GM18867 (cell line): ENCODE results near the gene GATA3.

ENCODE experiments used
- ATAC-seq: cut with Tn5 transposase; IDR thresholded peaks from one replicate; pipeline ENCODE4 v1.9.1; 2021; ENCODE audit warnings: mild to moderate bottlenecking, moderate library complexity; ENCODE audit not compliant: unreplicated experiment

The GATA3 gene

GRCh38 chr10:8037941-8038894 is 16.3 kb upstream of the GATA3 start:
- ATAC-seq, result no peak

DNA sequence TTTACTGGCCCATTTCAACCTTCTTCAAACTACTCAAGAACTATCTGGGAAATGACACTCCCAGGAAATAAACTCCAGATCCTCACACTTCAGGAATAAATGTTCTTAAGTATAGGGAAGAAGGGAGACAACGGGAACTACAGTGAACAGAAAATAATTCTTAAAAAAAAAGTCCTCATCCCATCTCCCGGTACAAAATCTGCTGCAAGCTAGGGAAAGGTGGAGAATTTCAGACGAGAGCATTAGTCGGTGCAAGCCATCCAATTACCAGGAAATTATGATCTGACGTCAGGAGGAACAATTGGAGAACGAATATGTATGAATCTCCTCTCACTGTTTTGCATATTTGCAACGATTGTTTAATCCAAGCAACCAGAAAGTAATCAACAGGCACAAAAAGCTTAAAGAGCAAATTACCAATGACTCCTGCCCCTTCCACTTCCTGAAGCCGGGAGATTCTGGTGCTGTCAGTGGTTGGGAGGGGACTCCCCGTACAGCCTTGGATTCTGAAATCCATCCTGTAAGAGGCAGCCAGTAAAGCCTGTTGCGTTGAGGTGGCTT is 15.1 kb upstream of the GATA3 start:
- no peak for ATAC-seq

DNA sequence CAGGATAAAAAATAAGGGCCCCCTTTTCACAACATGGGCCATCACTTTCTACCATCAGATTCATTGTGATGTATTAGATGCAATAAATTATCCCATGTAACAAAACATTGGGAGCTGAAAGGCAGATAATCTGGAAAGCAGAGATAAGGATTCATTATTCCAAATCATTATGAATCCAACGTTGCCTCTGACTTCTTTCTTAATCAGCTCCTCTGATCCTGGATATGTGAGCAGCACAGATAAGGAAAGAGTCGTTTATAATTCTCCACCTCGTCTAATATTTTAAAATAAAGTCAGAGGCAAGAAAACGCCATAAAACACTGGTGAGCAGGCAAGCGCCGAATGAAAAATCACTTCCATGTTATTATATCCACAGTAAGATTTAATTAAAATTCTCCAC is 13.8 kb upstream of the GATA3 start:
- ATAC-seq, result no peak

DNA sequence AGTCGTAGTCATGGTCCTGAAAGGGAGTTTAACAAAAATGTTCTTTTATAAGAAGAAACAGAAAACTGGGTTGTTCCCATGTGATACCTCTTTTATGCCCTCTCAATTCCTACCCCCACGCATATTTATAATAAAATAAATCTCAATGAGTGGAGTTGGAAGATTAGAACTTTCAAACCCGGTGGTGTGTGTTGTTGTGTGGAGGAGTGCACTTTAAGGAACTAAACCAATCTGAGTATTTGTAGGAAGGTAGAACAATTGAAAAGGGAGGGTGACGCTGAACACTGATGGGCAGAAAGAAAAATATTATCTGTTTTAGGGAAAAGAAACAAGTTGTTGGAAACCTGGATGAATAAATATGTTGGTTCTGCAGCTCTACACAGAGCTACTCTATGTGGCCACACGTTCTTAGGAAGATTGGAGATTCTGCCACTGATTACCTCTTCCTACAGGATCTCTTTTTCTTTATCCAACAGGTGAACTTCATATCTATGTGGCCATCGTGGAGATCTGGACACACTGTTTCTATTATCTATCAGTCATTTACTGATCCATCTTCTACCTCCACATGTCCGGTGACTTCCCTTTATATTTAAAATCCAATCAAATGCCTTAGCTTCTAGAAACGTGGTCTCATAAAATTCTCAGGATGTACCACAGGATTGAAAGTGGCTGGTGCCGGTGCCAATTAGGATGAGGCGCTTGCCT is 13.1 kb upstream of the GATA3 start:
- no peak for ATAC-seq

GRCh38 chr10:8041992-8042720 is 12.3 kb upstream of the GATA3 start:
- no peak for ATAC-seq

DNA sequence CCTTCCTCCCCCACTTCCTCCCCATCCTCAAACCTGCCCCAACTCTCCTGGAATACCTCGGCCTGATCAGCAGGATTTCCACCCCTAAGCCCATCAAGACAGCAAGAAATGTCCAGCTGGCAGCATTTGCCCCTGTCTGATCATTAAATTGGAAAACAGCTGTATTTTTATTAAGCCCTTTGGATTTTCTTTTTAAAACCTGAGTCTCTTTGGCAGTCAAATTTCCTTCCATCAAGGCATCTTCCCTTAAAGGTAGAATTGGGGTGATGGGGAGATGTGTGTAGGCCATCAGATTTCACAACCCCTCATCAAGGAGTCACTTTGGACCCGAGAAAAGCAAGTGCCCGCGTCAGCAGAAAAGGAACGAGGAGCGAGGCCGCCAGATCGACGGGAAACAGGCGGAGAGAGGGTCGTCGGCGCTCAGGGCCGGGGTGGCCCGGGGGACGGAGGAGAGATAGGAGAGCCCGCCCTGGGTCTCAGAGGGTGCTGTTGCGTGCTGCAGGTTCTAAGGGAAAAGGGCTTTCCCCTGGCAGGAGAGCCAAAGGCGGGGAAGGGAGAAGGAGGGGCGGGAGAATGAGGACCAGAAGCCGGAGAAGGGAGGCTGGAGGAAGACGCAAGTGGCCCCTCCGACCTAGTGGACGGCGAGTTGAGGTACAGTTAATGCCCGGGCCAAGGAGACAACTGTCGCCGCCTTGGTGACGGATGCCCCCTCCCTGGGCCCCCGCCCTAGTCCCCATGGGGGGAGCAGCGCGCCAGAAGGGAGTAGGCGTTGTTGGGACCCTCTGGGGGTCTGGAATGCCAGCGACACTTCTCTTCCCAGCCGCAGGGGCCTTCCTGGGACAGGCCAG is 11.5 kb upstream of the GATA3 start:
- no peak for ATAC-seq

GRCh38 chr10:8043569-8044306 is 10.8 kb upstream of the GATA3 start:
- no peak for ATAC-seq

DNA sequence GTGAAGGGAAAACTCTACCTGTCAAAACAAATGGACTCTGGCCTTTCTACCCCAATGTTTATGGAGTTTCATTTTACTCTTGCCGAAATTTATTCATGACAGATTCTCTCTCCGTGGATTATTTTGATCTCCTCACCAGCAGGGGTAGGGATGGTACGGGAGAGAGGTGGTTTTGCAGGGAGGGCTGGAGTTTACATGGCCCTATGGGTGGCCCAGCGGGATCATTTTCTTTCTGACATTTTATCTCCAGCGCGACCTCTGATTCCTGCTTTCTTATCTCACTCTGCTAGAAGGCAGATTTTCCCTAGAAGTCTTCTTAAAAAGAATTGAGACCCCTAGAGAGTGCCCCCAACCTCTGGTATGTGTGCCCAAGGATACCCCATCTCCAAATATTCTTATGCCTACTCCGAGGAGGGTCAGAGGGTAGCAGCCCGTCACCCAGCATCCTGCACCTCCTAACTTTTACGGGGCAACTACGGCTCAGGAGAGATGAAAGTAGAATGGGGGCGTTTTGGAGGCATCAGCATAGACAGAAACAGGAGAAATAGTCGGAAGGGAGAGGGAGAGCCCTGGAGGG is 10.1 kb upstream of the GATA3 start:
- no peak for ATAC-seq

DNA sequence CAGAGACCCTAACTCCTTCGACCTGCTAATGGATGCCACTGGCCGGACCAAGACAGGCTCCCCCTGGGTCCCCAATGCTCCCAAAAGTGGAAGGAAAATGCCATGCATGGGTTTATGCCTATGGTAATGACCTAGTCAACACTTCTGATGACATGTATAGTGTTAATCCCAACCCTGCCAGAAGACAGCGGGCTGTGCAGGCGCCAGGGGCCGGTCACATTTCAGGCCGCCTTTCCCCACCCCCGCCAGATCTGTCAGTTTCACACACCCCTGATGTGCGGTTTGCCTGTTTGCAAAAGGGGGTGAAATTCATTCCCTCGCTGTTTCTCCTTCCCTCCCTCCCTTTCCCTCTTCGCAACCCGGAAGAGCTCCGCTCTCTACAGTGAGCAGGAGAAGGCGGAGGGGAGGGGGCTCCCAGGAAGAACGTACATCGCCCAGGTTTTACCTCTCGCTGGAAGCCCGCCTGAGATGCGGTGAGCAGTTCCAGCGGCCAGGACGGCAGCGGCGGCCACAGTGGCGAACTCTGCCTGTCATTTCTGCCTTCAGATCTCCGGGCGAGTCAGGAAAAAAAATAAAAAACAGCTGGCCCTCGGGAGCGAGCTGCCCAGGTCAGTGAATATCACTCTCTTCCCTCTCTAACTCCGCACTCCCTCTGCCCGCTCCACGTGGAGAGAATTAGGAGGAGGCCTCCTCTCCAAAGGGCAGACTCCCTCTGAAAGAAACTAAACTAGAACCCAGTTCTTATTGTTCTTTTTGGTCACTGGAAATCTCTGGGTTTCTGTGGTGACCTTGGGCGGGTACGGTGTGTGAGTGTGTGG is 9.4 kb upstream of the GATA3 start:
- no peak for ATAC-seq

DNA sequence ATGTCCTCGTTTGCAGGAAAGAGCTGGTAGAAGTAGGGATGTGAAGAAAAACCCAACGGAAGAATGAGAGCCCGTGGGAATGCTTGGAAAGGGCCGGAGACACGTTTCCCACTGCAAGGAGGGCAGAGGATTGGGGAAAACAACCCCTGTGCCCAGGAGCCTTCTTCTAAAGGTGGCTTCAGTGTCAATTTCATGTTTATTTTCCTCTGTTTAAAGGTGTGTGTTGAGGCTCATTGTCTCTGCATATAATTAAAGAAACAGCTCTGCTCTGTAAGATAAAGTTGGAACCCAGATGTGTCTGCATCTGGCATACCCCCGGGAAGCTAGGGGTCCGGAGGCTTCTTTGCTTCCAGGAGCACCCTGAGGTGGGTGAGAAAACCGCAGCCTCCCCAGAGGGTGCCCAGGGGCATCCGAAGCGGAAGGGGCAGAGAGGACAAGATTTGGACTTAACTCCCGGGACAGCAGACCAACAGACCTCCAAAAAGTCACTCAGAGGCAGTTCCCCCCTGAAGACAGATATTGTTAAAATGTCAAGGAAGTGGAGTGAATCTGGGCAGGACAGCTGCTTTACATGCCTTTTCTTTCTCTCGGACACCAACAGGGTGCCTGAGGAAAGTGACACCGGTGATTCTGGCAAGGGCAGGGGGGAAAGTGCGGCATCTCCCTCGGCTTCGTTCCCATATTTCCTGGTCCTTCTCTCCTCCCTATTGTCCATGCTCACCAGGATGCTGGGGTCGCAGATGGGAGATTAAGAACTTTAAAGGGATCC is 8.6 kb upstream of the GATA3 start:
- no peak for ATAC-seq

- ATAC-seq, result no peak
Observed at GRCh38 chr10:8047452-8048280, 6.8 kb upstream of the GATA3 start.

- ATAC-seq, result no peak
Observed at GRCh38 chr10:8048281-8049008, 6.0 kb upstream of the GATA3 start.

DNA sequence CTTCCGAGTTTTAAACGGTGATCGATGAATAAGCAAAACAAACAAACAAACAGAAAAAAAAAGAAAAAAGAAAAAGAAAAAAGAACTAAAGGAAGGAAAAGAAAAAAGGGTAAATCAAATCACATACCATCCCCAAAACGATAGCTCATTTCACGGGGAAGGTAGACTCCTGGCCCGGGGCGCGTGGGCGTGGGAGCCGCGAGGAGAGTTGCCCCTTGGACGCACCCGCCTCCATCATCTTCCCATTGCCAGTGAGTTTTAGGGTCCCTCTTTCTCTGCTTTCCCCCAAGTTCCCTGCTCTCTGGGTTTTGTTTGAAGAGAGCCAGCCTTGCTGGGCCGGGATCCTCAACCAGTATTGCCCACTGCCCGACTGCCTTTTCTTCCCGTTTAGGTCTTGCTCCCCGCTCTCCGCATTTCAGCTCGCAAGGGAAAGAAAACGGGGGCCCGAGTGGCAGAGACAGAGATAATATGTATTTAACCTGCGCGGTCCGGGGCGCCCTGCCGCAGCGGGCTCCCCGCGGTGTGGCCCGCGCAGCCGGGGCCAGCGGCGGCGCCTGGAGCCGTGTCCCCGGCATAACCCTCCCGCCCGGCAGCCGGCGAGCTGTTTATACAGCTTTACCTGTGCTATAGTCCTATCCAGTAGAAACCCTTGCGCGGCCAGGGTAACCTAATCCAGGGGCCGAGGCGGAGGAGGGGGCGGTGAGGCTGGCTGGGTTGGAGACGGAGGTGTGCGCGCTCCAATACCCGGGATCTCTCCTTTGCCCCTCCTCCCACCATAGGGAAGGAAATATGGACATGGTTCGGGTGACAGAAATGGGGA is 5.2 kb upstream of the GATA3 start:
- ATAC-seq, result no peak

DNA sequence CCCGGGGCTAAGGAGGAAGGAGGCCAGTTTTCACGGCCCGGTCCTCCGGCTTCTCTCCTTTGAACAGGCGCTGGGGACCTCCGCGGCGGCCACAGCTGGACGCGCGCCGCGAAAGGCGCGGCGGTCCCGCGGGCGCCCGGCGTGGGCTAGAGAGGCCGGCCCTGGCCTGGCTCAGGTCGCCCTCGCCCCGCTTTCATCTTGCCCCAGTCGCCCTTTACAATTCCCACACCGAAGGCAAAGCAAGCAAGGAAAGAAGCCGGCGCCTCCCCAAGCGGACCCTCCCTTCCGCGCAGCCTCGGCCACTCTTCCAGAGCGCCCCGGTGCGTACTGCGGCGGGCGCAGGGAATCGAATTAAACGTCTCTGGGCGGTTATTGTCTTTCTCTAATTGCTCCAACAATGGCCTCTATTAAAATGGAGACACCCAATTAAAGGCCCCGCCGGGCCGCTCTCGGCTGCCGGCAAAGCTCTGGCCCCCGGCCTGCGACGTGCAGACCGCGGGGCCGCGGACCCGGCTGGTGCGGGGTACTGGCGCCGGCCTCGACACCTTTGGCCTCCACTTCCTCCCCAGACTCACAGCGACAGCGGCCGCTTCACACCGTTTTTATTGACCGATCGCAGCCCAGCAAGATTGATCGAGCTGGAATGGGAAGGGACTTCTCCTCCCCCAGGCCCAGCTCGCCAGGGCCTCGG is 4.5 kb upstream of the GATA3 start:
- no peak for ATAC-seq
